H9 (cell line): ENCODE data around the gene SUSD2. TPM values are rescaled to one million over a fixed set of nuclear protein-coding genes. Genes with fewer than 3 reads are reported as not detected.

Experiments
- DNase-seq: peaks from one replicate; pipeline ENCODE4 v3.0.0-alpha.2; 2017
- H2AFZ ChIP-seq: one replicate; pipeline ENCODE4 v1.6.1; 2013; ENCODE audit warnings: mild to moderate bottlenecking, low read length, control low read depth, moderate library complexity
- H2AK5ac ChIP-seq: 2 replicates; pipeline ENCODE4 v1.6.1; 2013; ENCODE audit warnings: low read length, control low read depth, mixed read lengths; ENCODE audit not compliant: insufficient read length
- H2BK120ac ChIP-seq: one replicate; pipeline ENCODE4 v1.6.1; 2013; ENCODE audit warnings: low read depth, mild to moderate bottlenecking, low read length, control low read depth, inconsistent platforms; ENCODE audit not compliant: poor library complexity, severe bottlenecking
- H2BK12ac ChIP-seq: 2 replicates; pipeline ENCODE4 v1.6.1; 2013; ENCODE audit warnings: low read length, control low read depth, mixed read lengths, low read depth; ENCODE audit not compliant: insufficient read length
- H2BK15ac ChIP-seq: 2 replicates; pipeline ENCODE4 v1.6.1; 2013; ENCODE audit warnings: low read depth, low read length, control low read depth
- H2BK20ac ChIP-seq: one replicate; pipeline ENCODE4 v1.6.1; 2013; ENCODE audit warnings: low read depth, mild to moderate bottlenecking, low read length, control low read depth, inconsistent platforms; ENCODE audit not compliant: poor library complexity, severe bottlenecking
- H2BK5ac ChIP-seq: 2 replicates; pipeline ENCODE4 v1.6.1; 2013; ENCODE audit warnings: low read length, control low read depth, mixed read lengths; ENCODE audit not compliant: insufficient read length
- H3K14ac ChIP-seq: 2 replicates; pipeline ENCODE4 v1.6.1; 2013; ENCODE audit warnings: low read length, control low read depth; ENCODE audit not compliant: insufficient read depth
- H3K18ac ChIP-seq: 2 replicates; pipeline ENCODE4 v1.6.1; 2013; ENCODE audit warnings: low read depth, mild to moderate bottlenecking, mixed read lengths, low read length, control low read depth; ENCODE audit not compliant: insufficient read length
- H3K23ac ChIP-seq: 2 replicates; pipeline ENCODE4 v1.6.1; 2013; ENCODE audit warnings: low read length, control low read depth, mixed read lengths, low read depth; ENCODE audit not compliant: insufficient read length
- H3K23me2 ChIP-seq: 2 replicates; pipeline ENCODE4 v1.6.1; 2013; ENCODE audit warnings: low read depth, mild to moderate bottlenecking, mixed read lengths, low read length, control low read depth; ENCODE audit not compliant: insufficient read length, poor library complexity, severe bottlenecking
- H3K27ac ChIP-seq: 2 replicates; pipeline ENCODE4 v1.5.1; 2013; ENCODE audit warnings: low read length, control low read depth, mixed read lengths, low read depth; ENCODE audit not compliant: insufficient read length
- H3K27me3 ChIP-seq: 2 replicates; pipeline ENCODE4 v1.6.1; 2013; ENCODE audit warnings: low read length, control low read depth, inconsistent platforms; ENCODE audit not compliant: insufficient read depth
- H3K4ac ChIP-seq: 2 replicates; pipeline ENCODE4 v1.6.1; 2013; ENCODE audit warnings: low read depth, mild to moderate bottlenecking, control low read depth, inconsistent platforms, low read length, moderate library complexity
- H3K4me1 ChIP-seq: 2 replicates; pipeline ENCODE4 v1.6.1; 2013; ENCODE audit warnings: low read length, control low read depth, inconsistent platforms; ENCODE audit not compliant: insufficient read depth
- H3K4me2 ChIP-seq: 2 replicates; pipeline ENCODE4 v1.6.1; 2013; ENCODE audit warnings: low read length, control low read depth, mixed read lengths; ENCODE audit not compliant: insufficient read length, insufficient read depth
- H3K56ac ChIP-seq: 2 replicates; pipeline ENCODE4 v1.6.1; 2013; ENCODE audit warnings: low read depth, mild to moderate bottlenecking, mixed read lengths, low read length, control low read depth; ENCODE audit not compliant: insufficient read length
- H3K79me1 ChIP-seq: 2 replicates; pipeline ENCODE4 v1.6.1; 2013; ENCODE audit warnings: low read depth, mild to moderate bottlenecking, moderate library complexity, low read length, control low read depth, inconsistent platforms; ENCODE audit not compliant: insufficient read depth, poor library complexity, severe bottlenecking
- H3K79me2 ChIP-seq: 2 replicates; pipeline ENCODE4 v1.6.1; 2013; ENCODE audit warnings: low read length, control low read depth, inconsistent platforms; ENCODE audit not compliant: insufficient read depth
- H3K9ac ChIP-seq: 2 replicates; pipeline ENCODE4 v1.6.1; 2013; ENCODE audit warnings: low read length, control low read depth, mixed read lengths; ENCODE audit not compliant: insufficient read length; ENCODE audit errors: extremely low read depth
- H3K9me3 ChIP-seq: one replicate; pipeline ENCODE4 v1.6.1; 2013; ENCODE audit warnings: low read depth, low read length, inconsistent platforms; ENCODE audit not compliant: control insufficient read depth
- H3T11ph ChIP-seq: one replicate; pipeline ENCODE4 v1.6.1; 2013; ENCODE audit warnings: mild to moderate bottlenecking, low read length, control low read depth, inconsistent platforms
- H4K20me1 ChIP-seq: one replicate; pipeline ENCODE4 v1.6.1; 2013; ENCODE audit not compliant: control insufficient read depth, insufficient read length, insufficient read depth
- H4K5ac ChIP-seq: 2 replicates; pipeline ENCODE4 v1.6.1; 2013; ENCODE audit warnings: low read depth, mild to moderate bottlenecking, mixed read lengths, low read length, control low read depth; ENCODE audit not compliant: insufficient read length
- H4K8ac ChIP-seq: replicated peaks from 2 replicates; pipeline ENCODE4 v1.6.1; 2013; ENCODE audit warnings: low read length, control low read depth, mixed read lengths, low read depth; ENCODE audit not compliant: insufficient read length
- H4K91ac ChIP-seq: 2 replicates; pipeline ENCODE4 v1.6.1; 2013; ENCODE audit warnings: low read depth, mild to moderate bottlenecking, moderate library complexity, mixed read lengths, low read length, control low read depth; ENCODE audit not compliant: insufficient read length
- H3K27ac Mint-ChIP-seq, 3 experiments: 2 replicates in 2 of 3; 3 replicates in 1 of 3; pipeline ENCODE4 v1.8.0; 2020 to 2021; ENCODE audit warnings: mixed read lengths in 3 of 3, mild to moderate bottlenecking in 1 of 3, moderate library complexity in 1 of 3
- H3K27me3 Mint-ChIP-seq: 2 replicates; pipeline ENCODE4 v1.8.0; 2021; ENCODE audit warnings: low read depth, mild to moderate bottlenecking, moderate library complexity, mixed read lengths
- H3K36me3 Mint-ChIP-seq, 3 experiments: 2 replicates in 2 of 3; 3 replicates in 1 of 3; pipeline ENCODE4 v1.8.0; 2020 to 2021; ENCODE audit warnings: low read depth in 3 of 3, mixed read lengths in 3 of 3; ENCODE audit not compliant: insufficient read depth in 1 of 3
- H3K4me1 Mint-ChIP-seq, 2 experiments: 2 replicates each; pipeline ENCODE4 v1.8.0; 2020; ENCODE audit warnings: mixed read lengths in 2 of 2
- H3K4me3 Mint-ChIP-seq, 2 experiments: 2 replicates in 1 of 2; 3 replicates in 1 of 2; pipeline ENCODE4 v1.8.0; 2020 to 2021; ENCODE audit warnings: mild to moderate bottlenecking in 2 of 2, mixed read lengths in 2 of 2, moderate library complexity in 1 of 2
- H3K9me3 Mint-ChIP-seq, 2 experiments: 2 replicates in 1 of 2; 3 replicates in 1 of 2; pipeline ENCODE4 v1.8.0; 2020; ENCODE audit warnings: mild to moderate bottlenecking in 2 of 2, mixed read lengths in 2 of 2, moderate library complexity in 1 of 2
- WGBS: extraction: QIAGEN DNeasy Blood & Tissue Kit; methylation state at CpG from one replicate; pipeline ENCODE4 v1.1.7; 2013; ENCODE audit warnings: missing lambda C conversion rate, low lambda C conversion rate, mixed read lengths; ENCODE audit not compliant: insufficient read length; ENCODE audit errors: extremely low coverage; 5-methylcytosine and 5-hydroxymethylcytosine counted together
- total RNA-seq: library from RNA; stranded (reverse); gene quantifications from 2 replicates; pipeline ENCODE4 v1.2.1, GENCODE V29; 2021
- TF ChIP-seq, protein P1 (sequence below): fragments of 200-600 bp; sonication (generic); conservative IDR thresholded peaks from 3 replicates; pipeline ENCODE4 v1.8.0; 2021; ENCODE audit warnings: antibody characterized with exemption, mild to moderate bottlenecking

SUSD2 gene
- total RNA-seq, 1 experiment from 2014 or later, result 4.2 TPM

GRCh38 chr22:24144778-24145085, 36.6 kb upstream of the SUSD2 start:
- no peak overlapping the region for H3K27ac ChIP-seq
- no peaks in the 10 kb centered on the region for H3K9me3 ChIP-seq
- H2BK12ac ChIP-seq, result no peak overlapping the region
- H3K18ac ChIP-seq, result no peak overlapping the region
- no peak overlapping the region for H2AK5ac ChIP-seq
- no peaks in the 10 kb centered on the region for H3K27me3 Mint-ChIP-seq
- H2BK20ac ChIP-seq, result no peak overlapping the region
- H3K79me1 ChIP-seq, result no peaks in the 10 kb centered on the region
- peak overlapping the region in 2 of 3 experiments; percentile 36 to 46; a peak in 5 of 7 replicates for H3K27ac Mint-ChIP-seq
- TF ChIP-seq, protein P1, sequence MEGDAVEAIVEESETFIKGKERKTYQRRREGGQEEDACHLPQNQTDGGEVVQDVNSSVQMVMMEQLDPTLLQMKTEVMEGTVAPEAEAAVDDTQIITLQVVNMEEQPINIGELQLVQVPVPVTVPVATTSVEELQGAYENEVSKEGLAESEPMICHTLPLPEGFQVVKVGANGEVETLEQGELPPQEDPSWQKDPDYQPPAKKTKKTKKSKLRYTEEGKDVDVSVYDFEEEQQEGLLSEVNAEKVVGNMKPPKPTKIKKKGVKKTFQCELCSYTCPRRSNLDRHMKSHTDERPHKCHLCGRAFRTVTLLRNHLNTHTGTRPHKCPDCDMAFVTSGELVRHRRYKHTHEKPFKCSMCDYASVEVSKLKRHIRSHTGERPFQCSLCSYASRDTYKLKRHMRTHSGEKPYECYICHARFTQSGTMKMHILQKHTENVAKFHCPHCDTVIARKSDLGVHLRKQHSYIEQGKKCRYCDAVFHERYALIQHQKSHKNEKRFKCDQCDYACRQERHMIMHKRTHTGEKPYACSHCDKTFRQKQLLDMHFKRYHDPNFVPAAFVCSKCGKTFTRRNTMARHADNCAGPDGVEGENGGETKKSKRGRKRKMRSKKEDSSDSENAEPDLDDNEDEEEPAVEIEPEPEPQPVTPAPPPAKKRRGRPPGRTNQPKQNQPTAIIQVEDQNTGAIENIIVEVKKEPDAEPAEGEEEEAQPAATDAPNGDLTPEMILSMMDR, result no peak
- H2BK5ac ChIP-seq, result no peak overlapping the region
- H4K5ac ChIP-seq, result no peak overlapping the region
- no peak overlapping the region for H3K9ac ChIP-seq
- H3K23ac ChIP-seq, result no peak overlapping the region
- H2BK15ac ChIP-seq, result no peak overlapping the region
- H3K36me3 Mint-ChIP-seq, result peaks cover 2 to 8% (median 3%) of the 10 kb centered on the region in 3 experiments; a peak in 6 of 7 replicates
- no CpG with 5 or more reads among the region's 2 CpGs for whole genome bisulfite sequencing
- H2BK120ac ChIP-seq, result no peak overlapping the region
- H3K27me3 ChIP-seq, result no peaks in the 10 kb centered on the region
- H3K9me3 Mint-ChIP-seq, result no peaks in the 10 kb centered on the region
- H3K4me1 ChIP-seq, result peaks cover 14% of the 10 kb centered on the region
- no peak overlapping the region for H4K91ac ChIP-seq
- H3K79me2 ChIP-seq, result no peaks in the 10 kb centered on the region
- H3K4me1 Mint-ChIP-seq, result peaks cover 22 to 28% of the 10 kb centered on the region in 2 experiments
- H3K4me2 ChIP-seq, result no peak overlapping the region
- H3K23me2 ChIP-seq, result no peaks in the 10 kb centered on the region
- H4K20me1 ChIP-seq, result no peaks in the 10 kb centered on the region
- no peak overlapping the region for H3K4me3 Mint-ChIP-seq
- H3K56ac ChIP-seq, result no peak overlapping the region
- no peak overlapping the region for H3K4ac ChIP-seq
- H2AFZ ChIP-seq, result no peak overlapping the region
- H4K8ac ChIP-seq, result no peak overlapping the region
- H3T11ph ChIP-seq, result no peak overlapping the region
- no peak for DNase-seq
- H3K14ac ChIP-seq, result no peak overlapping the region
